Measurements from ENCODE around the gene MT1F.

MT1F gene

DNA sequence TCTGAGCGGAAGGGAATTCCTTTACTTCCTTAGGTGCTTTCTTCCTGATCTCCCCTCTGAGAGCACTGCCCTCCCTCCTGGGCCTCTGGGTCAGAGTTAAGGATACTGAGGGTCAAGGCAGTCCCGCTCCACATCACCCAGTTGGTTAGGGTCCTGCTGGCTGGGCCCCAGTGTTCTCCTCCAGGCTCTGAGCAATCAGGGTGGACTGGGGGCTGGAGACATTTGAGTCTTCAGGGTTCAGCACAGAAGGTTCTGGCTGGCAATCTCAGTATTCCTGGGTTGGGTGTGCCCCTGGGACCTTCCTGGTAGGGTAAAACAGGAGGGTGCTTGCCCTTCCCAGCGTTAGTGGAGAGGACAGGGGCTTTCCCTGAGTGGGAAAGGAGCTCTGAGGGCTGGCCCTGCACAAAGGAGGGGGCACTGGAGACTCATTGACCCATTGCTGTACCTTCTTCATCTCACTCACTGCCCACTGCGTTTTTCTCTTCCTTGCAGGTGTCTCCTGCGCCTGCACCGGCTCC lies 24.9 kb upstream of the MT1F start:
- TF ChIP-seq, protein P1, sequence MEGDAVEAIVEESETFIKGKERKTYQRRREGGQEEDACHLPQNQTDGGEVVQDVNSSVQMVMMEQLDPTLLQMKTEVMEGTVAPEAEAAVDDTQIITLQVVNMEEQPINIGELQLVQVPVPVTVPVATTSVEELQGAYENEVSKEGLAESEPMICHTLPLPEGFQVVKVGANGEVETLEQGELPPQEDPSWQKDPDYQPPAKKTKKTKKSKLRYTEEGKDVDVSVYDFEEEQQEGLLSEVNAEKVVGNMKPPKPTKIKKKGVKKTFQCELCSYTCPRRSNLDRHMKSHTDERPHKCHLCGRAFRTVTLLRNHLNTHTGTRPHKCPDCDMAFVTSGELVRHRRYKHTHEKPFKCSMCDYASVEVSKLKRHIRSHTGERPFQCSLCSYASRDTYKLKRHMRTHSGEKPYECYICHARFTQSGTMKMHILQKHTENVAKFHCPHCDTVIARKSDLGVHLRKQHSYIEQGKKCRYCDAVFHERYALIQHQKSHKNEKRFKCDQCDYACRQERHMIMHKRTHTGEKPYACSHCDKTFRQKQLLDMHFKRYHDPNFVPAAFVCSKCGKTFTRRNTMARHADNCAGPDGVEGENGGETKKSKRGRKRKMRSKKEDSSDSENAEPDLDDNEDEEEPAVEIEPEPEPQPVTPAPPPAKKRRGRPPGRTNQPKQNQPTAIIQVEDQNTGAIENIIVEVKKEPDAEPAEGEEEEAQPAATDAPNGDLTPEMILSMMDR (conservative IDR thresholded peaks at IDR 0.05; ENCODE audit: low read length) = no peak
- TF ChIP-seq EZH2phosphoT487 (IDR thresholded peaks at IDR 0.05; ENCODE audit: borderline replicate concordance) = no peak
- H3K4me1 ChIP-seq (ENCODE audit: insufficient read depth, low read length, poor library complexity, severe bottlenecking) = no peaks in the 10 kb centered on the region
- H3K79me2 ChIP-seq (ENCODE audit: insufficient read depth, low read length) = no peaks in the 10 kb centered on the region
- no peaks in the 10 kb centered on the region for H3K27me3 ChIP-seq (ENCODE audit: insufficient read depth, low read length, poor library complexity, severe bottlenecking)
- H2AFZ ChIP-seq (ENCODE audit: low read length) = no peak overlapping the region
- no peaks in the 10 kb centered on the region for H3K36me3 ChIP-seq (ENCODE audit: insufficient read depth, low read length)
- no peaks in the 10 kb centered on the region for H4K20me1 ChIP-seq (ENCODE audit: insufficient read depth, low read length, poor library complexity, severe bottlenecking)
- H3F3A ChIP-seq (ENCODE audit: low read depth) = no peaks in the 10 kb centered on the region
- no peaks in the 10 kb centered on the region for H3K9me3 ChIP-seq (ENCODE audit: insufficient read depth, low read depth, low read length)
- no peaks in the 10 kb centered on the region for H3K9me2 ChIP-seq (replicated peaks; ENCODE audit: low read depth, low read length)
- H3K4me3 ChIP-seq (ENCODE audit: low read length, poor library complexity, severe bottlenecking) = no peak overlapping the region
- no peak overlapping the region for H3K4me2 ChIP-seq (ENCODE audit: low read depth, low read length, poor library complexity, severe bottlenecking)
- H3K9ac ChIP-seq (ENCODE audit: low read depth, low read length, poor library complexity, severe bottlenecking) = no peak overlapping the region

DNA sequence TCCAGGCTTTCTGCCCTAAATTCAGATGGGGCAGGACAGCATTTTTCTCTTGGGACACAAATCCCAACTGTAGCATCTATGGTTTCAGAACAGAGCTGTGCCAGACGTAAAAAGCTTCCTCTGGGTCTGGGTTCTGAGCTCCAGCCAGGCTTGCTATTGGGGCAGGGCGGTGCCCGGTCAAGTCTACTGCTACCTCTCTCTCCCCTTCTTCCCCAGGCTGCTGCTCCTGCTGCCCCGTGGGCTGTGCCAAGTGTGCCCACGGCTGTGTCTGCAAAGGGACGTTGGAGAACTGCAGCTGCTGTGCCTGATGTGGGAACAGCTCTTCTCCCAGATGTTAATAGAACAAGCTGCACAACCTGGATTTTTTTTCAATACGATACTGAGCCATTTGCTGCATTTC lies 24.2 kb upstream of the MT1F start:
- Histone ChIP-seq H3K9me2 (replicated peaks; ENCODE audit: low read depth, low read length) (no peaks in the 10 kb centered on the region), H3K79me2 (ENCODE audit: insufficient read depth, low read length) (no peaks in the 10 kb centered on the region), H2AFZ (ENCODE audit: low read length) (no peak overlapping the region), H4K20me1 (ENCODE audit: insufficient read depth, low read length, poor library complexity, severe bottlenecking) (no peaks in the 10 kb centered on the region), H3K4me2 (ENCODE audit: low read depth, low read length, poor library complexity, severe bottlenecking) (no peak overlapping the region), H3F3A (ENCODE audit: low read depth) (no peaks in the 10 kb centered on the region), H3K9me3 (ENCODE audit: insufficient read depth, low read depth, low read length) (no peaks in the 10 kb centered on the region), H3K4me3 (ENCODE audit: low read length, poor library complexity, severe bottlenecking) (no peak overlapping the region), H3K4me1 (ENCODE audit: insufficient read depth, low read length, poor library complexity, severe bottlenecking) (no peaks in the 10 kb centered on the region), H3K27me3 (ENCODE audit: insufficient read depth, low read length, poor library complexity, severe bottlenecking) (no peaks in the 10 kb centered on the region), H3K9ac (ENCODE audit: low read depth, low read length, poor library complexity, severe bottlenecking) (no peak overlapping the region), H3K36me3 (ENCODE audit: insufficient read depth, low read length) (no peaks in the 10 kb centered on the region)
- no peak for TF ChIP-seq EZH2phosphoT487 (IDR thresholded peaks at IDR 0.05; ENCODE audit: borderline replicate concordance)
- TF ChIP-seq, protein P1 (conservative IDR thresholded peaks at IDR 0.05; ENCODE audit: low read length) = no peak

GRCh38 chr16:56634715-56635440 lies 22.9 kb upstream of the MT1F start:
- no peaks in the 10 kb centered on the region for H3K27me3 ChIP-seq (ENCODE audit: insufficient read depth, low read length, poor library complexity, severe bottlenecking)
- H4K20me1 ChIP-seq (ENCODE audit: insufficient read depth, low read length, poor library complexity, severe bottlenecking) = no peaks in the 10 kb centered on the region
- no peak overlapping the region for H2AFZ ChIP-seq (ENCODE audit: low read length)
- H3K4me3 ChIP-seq (ENCODE audit: low read length, poor library complexity, severe bottlenecking) = no peak overlapping the region
- no peaks in the 10 kb centered on the region for H3K36me3 ChIP-seq (ENCODE audit: insufficient read depth, low read length)
- no peaks in the 10 kb centered on the region for H3K9me3 ChIP-seq (ENCODE audit: insufficient read depth, low read depth, low read length)
- H3K4me1 ChIP-seq (ENCODE audit: insufficient read depth, low read length, poor library complexity, severe bottlenecking) = no peaks in the 10 kb centered on the region
- H3K79me2 ChIP-seq (ENCODE audit: insufficient read depth, low read length) = no peaks in the 10 kb centered on the region
- H3K9me2 ChIP-seq (replicated peaks; ENCODE audit: low read depth, low read length) = no peaks in the 10 kb centered on the region
- no peak overlapping the region for H3K4me2 ChIP-seq (ENCODE audit: low read depth, low read length, poor library complexity, severe bottlenecking)
- TF ChIP-seq EZH2phosphoT487 (IDR thresholded peaks at IDR 0.05; ENCODE audit: borderline replicate concordance) = no peak
- TF ChIP-seq, protein P1 (conservative IDR thresholded peaks at IDR 0.05; ENCODE audit: low read length) = no peak
- H3K9ac ChIP-seq (ENCODE audit: low read depth, low read length, poor library complexity, severe bottlenecking) = no peak overlapping the region
- H3F3A ChIP-seq (ENCODE audit: low read depth) = no peaks in the 10 kb centered on the region

All from Loucy (cell line).